Activated CD4-positive, alpha-beta memory T cell treated with anti-CD3 and anti-CD28 coated beads for 36 hours (primary cell): ENCODE results near the gene DHODH. TPM values are rescaled to one million over a fixed set of nuclear protein-coding genes. Genes with fewer than 3 reads are reported as not detected.
"Not testable (repeated sequence)": the region's sequence is repeated elsewhere in the genome, so short reads cannot be mapped to it uniquely, and the experiment has no call there.

Source experiments
- CTCF ChIA-PET: fragments of 350-600 bp; sonication (Branson Sonifier 250); formaldehyde crosslinking; loops from one replicate; lab custom pipeline; 2021; ENCODE audit warnings: antibody characterized with exemption, inconsistent platforms; lab: Charles Lee
- POLR2A ChIA-PET: fragments of 350-600 bp; sonication (Branson Sonifier 250); formaldehyde crosslinking; loops from one replicate; lab custom pipeline; 2021; ENCODE audit warnings: antibody characterized with exemption; lab: Charles Lee
- DNase-seq: peaks from one replicate; pipeline ENCODE4 v3.0.0-alpha.2; 2020
- H3K27ac Mint-ChIP-seq: one replicate; pipeline ENCODE4 v1.8.0; 2021; ENCODE audit warnings: mixed read lengths
- H3K27me3 Mint-ChIP-seq: one replicate; pipeline ENCODE4 v1.8.0; 2021; ENCODE audit warnings: mixed read lengths
- H3K36me3 Mint-ChIP-seq: one replicate; pipeline ENCODE4 v1.8.0; 2021; ENCODE audit warnings: mixed read lengths
- H3K4me1 Mint-ChIP-seq: one replicate; pipeline ENCODE4 v1.8.0; 2021; ENCODE audit warnings: low read depth, mixed read lengths
- H3K4me3 Mint-ChIP-seq: one replicate; pipeline ENCODE4 v1.8.0; 2021; ENCODE audit warnings: mild to moderate bottlenecking, mixed read lengths
- H3K9me3 Mint-ChIP-seq: one replicate; pipeline ENCODE4 v1.8.0; 2021; ENCODE audit warnings: mixed read lengths
- intact Hi-C: fragments of 100-400 bp; cut with micrococcal nuclease; formaldehyde crosslinking; loops from one replicate; pipeline ENCODE4 v1.15.1; 2023
- total RNA-seq, 2 experiments: library from RNA; stranded (reverse); gene quantifications; one replicate each; pipeline ENCODE4 v1.2.3, GENCODE V29; 2021

The DHODH gene
- total RNA-seq, 2 experiments from 2014 or later, result 16.9 to 18.6 TPM

DNA sequence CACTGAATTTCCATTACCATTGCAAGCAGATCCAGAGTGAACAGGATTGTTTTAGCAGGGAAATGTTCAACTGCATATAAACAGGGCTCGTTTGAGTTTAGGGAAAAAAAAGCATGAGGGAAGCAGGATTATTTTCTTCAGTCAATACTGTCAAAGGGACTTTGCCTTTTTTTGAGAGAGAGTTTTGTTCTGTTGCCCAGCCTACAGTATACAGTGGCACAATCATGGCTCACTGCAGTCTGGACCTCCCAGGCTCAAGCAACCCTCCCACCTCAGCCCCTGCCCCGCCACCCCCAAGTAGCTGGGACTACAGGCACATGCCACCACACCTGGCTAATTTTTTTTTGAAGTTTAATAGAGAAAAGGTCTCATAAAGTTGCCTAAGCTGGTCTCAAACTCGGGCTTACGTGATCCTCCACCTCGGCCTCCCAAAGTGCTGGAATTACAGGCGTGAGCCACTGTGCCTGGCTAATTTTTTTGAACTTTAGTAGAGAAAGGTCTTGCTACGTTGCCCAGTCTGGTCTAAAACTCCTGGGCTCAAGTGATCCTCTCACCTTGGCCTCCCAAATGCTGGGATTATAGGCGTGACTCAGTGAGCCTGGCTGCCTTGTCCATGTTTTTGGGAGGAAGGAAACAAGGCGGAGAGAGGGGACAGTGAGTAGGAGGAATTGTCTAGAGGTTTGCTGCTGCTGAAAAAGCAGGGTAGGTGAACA is 23.1 kb upstream of the DHODH start:
- no peak overlapping the region for H3K27ac Mint-ChIP-seq
- H3K27me3 Mint-ChIP-seq, result peaks cover 17% of the 10 kb centered on the region
- intact Hi-C loops, result no loop called here
- no peaks in the 10 kb centered on the region for H3K4me1 Mint-ChIP-seq
- CTCF ChIA-PET, result no interaction called here
- no peaks in the 10 kb centered on the region for H3K9me3 Mint-ChIP-seq
- no peaks in the 10 kb centered on the region for H3K36me3 Mint-ChIP-seq
- H3K4me3 Mint-ChIP-seq, result no peak overlapping the region
- DNase-seq, result no peak
- POLR2A ChIA-PET, result no interaction called here

DNA sequence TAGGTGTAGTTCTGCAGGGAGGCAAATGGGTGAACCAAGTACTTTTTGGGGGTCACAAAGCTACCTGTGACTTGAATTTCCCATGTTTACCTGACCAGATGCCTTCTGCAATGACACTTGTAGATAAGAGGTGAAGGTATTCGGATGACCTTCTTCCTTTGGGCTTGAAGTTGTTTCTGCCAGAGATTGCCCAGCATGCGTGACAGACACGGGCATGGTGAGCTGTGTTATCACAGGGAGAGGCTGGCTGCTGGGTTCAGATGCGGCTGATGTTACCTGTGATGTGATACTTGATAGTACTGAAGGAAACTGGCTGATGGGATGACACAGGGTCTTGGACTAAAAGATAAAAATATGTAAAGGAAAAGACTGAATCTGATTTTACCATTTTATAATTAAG is 22.4 kb upstream of the DHODH start:
- Mint-ChIP-seq H3K4me3 (no peak overlapping the region), H3K9me3 (no peaks in the 10 kb centered on the region), H3K36me3 (no peaks in the 10 kb centered on the region), H3K27ac (no peak overlapping the region), H3K4me1 (no peaks in the 10 kb centered on the region), H3K27me3 (peaks cover 17% of the 10 kb centered on the region)
- ChIA-PET POLR2A (no interaction called here), CTCF (no interaction called here)
- DNase-seq, result no peak
- intact Hi-C loops, result no loop called here

DNA sequence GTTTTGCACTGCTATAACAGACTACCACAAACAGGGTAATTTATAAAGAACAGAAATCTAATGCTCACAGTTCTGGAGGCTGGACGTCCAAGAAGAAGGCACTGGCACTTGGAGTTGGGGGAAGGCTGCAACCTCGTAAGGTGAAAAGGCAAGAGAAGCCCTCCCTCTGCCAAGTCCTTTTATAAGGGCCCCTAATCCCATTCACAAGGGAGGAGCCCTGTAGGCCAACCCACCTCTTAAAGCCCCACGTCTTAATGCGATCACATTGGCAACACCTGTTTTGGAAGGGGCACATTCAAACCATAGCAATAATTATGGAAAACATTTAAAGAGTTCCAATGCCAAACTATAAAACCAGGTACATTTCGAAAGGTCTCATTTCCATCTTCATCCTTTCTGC is 13.5 kb upstream of the DHODH start:
- Mint-ChIP-seq H3K9me3 (no peaks in the 10 kb centered on the region), H3K36me3 (no peaks in the 10 kb centered on the region), H3K27me3 (peaks cover 14% of the 10 kb centered on the region), H3K27ac (no peak overlapping the region), H3K4me3 (no peak overlapping the region), H3K4me1 (no peaks in the 10 kb centered on the region)
- POLR2A ChIA-PET, result no interaction called here
- CTCF ChIA-PET, result no interaction called here
- intact Hi-C loops, result no loop called here
- DNase-seq, result no peak

DNA sequence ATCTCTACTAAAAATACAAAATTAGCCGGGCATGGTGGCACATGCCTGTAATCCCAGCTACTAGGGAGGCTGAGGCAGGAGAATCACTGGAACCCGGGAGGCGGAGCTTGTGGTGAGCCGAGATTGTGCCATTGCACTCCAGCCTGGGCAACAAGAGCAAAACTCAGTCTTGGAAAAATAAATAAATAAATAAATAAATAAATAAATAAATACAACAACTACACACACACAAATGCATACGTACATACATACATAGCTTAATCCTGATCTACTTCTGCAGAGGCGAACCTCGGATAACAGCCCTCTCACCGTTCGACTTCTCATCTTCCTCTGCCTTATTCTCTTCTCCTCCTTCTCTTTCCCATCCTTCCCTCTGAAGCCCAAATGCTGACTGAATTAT is 11.0 kb upstream of the DHODH start:
- H3K9me3 Mint-ChIP-seq, H3K27ac Mint-ChIP-seq, intact Hi-C loops, DNase-seq, H3K4me1 Mint-ChIP-seq, H3K36me3 Mint-ChIP-seq, POLR2A ChIA-PET, H3K4me3 Mint-ChIP-seq, CTCF ChIA-PET: not testable (repeated sequence)
- H3K27me3 Mint-ChIP-seq, result peaks cover 12% of the 10 kb centered on the region

DNA sequence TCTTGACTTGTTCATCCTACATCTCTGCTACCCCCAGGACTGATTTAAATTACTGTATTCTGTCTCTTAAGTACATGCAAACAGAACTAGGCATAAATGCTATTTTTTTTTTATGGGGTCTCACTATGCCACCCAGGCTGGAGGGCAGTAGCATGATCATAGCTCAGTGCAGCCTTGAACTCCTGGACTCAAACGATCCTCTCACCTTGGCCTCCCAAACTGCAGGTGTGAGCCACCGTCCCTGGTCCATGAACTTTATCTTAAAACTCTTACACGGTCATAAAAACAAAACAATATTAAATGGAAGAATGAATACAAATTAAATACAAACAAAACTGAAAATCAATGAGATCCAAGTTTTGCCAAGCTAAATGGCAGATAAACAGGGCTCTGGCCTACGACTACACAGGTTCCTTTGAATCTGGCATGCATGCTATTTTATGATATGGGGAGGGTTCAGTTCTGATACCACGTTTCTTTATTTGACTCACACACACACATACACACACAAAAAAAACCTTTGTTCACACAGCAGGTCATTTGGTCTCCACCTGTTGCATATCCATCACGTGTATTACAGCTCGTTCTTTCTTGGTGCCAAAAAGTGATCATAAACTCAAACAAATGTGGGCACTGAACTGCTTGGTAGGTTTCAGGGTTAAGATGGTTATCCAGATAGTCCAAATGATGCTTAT is 7.2 kb upstream of the DHODH start:
- Mint-ChIP-seq H3K36me3 (no peaks in the 10 kb centered on the region), H3K4me3 (no peak overlapping the region), H3K4me1 (no peaks in the 10 kb centered on the region), H3K27ac (no peak overlapping the region), H3K27me3 (peaks cover 12% of the 10 kb centered on the region), H3K9me3 (no peaks in the 10 kb centered on the region)
- POLR2A ChIA-PET, result no interaction called here
- CTCF ChIA-PET, result no interaction called here
- intact Hi-C loops, result no loop called here
- DNase-seq, result no peak

DNA sequence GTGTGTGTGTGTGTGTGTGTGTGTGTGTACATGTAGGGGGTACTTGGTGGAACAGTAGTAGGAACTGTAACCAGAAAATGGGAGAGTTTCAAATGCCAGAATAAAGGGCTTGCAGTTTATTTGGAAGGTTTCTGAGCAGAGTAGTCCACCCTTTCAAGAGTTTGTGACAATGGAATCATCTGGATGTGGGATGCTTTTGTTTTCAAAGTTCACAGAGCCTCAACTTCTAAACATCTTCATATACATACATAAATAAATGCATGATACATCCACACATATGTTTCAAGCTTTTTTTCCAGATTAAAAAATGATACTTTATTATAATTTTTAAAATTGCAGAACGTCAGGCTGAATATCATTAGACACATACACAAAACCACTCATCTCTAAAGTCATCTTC is 5.9 kb upstream of the DHODH start:
- intact Hi-C loops, result no loop called here
- no peak for DNase-seq
- Mint-ChIP-seq H3K9me3 (no peaks in the 10 kb centered on the region), H3K4me3 (no peak overlapping the region), H3K36me3 (no peaks in the 10 kb centered on the region), H3K27me3 (peaks cover 9% of the 10 kb centered on the region), H3K27ac (no peak overlapping the region), H3K4me1 (no peaks in the 10 kb centered on the region)
- CTCF ChIA-PET, result no interaction called here
- POLR2A ChIA-PET, result no interaction called here

DNA sequence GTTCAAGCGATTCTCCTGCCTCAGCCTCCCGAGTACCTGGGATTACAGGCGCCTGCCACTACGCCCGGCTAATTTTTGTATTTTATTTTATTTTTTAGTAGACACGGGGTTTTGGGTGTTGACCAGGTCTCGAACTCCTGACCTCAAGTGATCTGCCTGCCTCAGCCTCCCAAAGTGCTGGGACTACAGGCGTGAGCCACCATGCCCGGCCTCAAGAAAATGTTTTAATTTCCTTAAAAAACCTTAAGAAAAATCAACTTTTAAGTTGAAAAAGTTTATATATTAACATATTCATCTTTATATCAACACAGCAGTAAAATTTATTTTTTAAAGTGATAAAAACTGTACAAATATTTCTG is 500 bp upstream of the DHODH start:
- H3K4me1 Mint-ChIP-seq, result peaks cover 15% of the 10 kb centered on the region
- CTCF ChIA-PET, DNase-seq, POLR2A ChIA-PET, H3K27me3 Mint-ChIP-seq, H3K36me3 Mint-ChIP-seq, H3K9me3 Mint-ChIP-seq: not testable (repeated sequence)
- H3K27ac Mint-ChIP-seq, result peak overlapping the region; percentile 15
- peak overlapping the region; percentile 91 for H3K4me3 Mint-ChIP-seq
- intact Hi-C loops, result loop anchor here (1.0 to 5.0 kb wide), 5 partner anchors 85 to 443 kb away; partner anchors contain the start of genes DHX38, TXNL4B and ZNF821

DNA sequence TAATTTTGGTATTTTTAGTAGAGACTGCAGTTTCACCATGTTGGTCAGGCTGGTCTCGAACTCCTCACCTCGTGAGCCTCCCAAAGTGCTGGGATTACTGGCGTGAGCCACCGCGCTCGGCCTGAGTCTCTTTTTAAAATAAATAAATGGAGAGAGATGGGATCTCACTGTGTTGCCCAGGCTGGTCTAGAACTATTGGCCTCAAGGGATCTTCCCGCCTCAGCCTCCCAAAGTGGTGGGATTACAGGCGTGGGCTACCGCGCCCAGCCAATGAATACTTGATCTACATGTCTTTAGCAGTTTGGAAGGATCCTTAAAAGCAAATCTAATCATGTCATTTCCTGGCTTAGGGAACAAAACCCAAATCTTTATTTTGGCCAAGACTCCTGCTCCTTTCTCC is 1.2 kb downstream of the DHODH start:
- ChIA-PET POLR2A (no interaction called here), CTCF (no interaction called here)
- Mint-ChIP-seq H3K9me3 (no peaks in the 10 kb centered on the region), H3K4me1 (peaks cover 27% of the 10 kb centered on the region), H3K4me3 (peak overlapping the region; percentile 59), H3K27ac (no peak overlapping the region), H3K27me3 (no peaks in the 10 kb centered on the region), H3K36me3 (peaks cover 11% of the 10 kb centered on the region)
- no peak for DNase-seq
- intact Hi-C loops, result loop anchor here (2.0 to 5.0 kb wide), 2 partner anchors 127 to 287 kb away; partner anchors contain the start of gene ZNF821

DNA sequence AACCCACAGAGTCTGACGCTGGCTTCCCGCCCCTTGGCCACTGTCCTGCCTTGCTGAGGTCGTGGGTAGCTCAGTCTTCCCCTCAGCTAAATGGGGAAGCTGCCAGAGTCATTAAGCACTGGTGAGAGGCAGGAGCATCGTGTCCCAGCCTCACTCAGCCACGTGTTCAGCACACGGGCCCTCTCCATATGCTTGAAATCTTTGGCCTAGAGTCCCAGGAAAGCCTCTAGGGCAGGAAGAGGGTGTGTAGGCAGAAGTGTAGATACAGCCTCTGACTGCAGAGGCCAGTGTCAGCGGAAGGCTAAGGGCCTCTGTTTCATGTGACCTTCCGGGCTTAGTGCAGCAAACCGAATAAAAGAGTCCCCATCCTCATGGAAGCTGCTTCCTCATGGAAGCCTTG is 4.1 kb downstream of the DHODH start:
- CTCF ChIA-PET, result no interaction called here
- H3K36me3 Mint-ChIP-seq, result peaks cover 18% of the 10 kb centered on the region
- no peak for DNase-seq
- no peaks in the 10 kb centered on the region for H3K27me3 Mint-ChIP-seq
- H3K27ac Mint-ChIP-seq, result no peak overlapping the region
- no peak overlapping the region for H3K4me3 Mint-ChIP-seq
- no peaks in the 10 kb centered on the region for H3K9me3 Mint-ChIP-seq
- peaks cover 27% of the 10 kb centered on the region for H3K4me1 Mint-ChIP-seq
- intact Hi-C loops, result no loop called here
- POLR2A ChIA-PET, result no interaction called here

DNA sequence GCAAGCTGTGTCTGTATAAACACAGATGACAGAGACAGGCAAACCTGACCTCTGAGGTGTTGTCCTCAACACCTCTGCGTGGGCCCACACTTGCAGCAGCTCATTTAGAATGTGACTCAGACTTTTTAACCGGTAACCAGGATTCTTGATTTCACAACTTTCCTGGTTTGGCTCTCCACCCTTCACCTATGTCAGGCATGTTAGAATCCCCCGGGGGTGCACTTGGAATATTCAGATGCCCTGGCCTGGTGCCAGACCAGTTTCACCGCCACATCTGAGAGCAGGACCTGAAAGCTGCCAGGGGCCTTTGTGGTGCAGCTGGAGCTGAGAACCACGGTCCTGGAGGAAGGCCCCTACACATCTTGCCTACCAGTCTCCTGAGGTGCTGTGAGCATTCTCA is 4.8 kb downstream of the DHODH start:
- Mint-ChIP-seq H3K27ac (peak overlapping the region; percentile 26), H3K4me3 (no peak overlapping the region), H3K4me1 (peaks cover 27% of the 10 kb centered on the region), H3K9me3 (no peaks in the 10 kb centered on the region), H3K36me3 (peaks cover 20% of the 10 kb centered on the region), H3K27me3 (no peaks in the 10 kb centered on the region)
- POLR2A ChIA-PET, result no interaction called here
- DNase-seq, result peak; percentile 53
- CTCF ChIA-PET, result no interaction called here
- intact Hi-C loops, result no loop called here

DNA sequence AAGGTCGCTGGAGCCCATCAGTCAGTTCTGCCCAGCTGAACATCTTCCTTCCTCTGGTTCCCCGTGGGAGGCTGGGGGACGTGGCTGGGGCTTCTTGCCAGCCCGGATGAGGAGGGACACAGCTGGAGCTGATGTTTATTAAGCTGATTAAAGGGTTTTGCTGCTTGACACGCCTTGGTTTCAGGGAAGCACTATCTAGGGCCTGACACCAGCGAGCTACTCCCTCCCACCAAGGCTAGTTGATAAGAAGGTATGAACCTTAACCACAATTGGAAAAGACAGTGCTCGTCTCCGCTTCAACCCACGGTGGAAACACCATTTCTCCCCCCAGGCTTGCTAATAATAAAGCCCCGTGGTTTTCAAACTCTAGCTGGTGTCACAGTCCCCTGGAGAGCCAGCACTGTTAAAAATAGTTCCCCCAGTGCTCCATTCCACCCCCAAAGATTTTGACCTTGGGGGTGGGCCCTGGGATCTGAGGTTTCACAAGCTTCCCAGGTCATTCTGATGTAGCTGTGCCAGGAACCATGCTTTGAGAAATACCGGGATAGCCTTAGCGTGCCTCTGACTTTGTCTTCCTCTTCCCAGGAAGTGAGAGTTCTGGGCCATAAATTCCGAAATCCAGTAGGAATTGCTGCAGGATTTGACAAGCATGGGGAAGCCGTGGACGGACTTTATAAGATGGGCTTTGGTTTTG is 5.5 kb downstream of the DHODH start:
- peak overlapping the region; percentile 26 for H3K27ac Mint-ChIP-seq
- ChIA-PET CTCF (no interaction called here), POLR2A (no interaction called here)
- no peak for DNase-seq
- peaks cover 20% of the 10 kb centered on the region for H3K36me3 Mint-ChIP-seq
- H3K4me1 Mint-ChIP-seq, result peaks cover 25% of the 10 kb centered on the region
- H3K27me3 Mint-ChIP-seq, result no peaks in the 10 kb centered on the region
- intact Hi-C loops, result no loop called here
- no peaks in the 10 kb centered on the region for H3K9me3 Mint-ChIP-seq
- H3K4me3 Mint-ChIP-seq, result no peak overlapping the region

DNA sequence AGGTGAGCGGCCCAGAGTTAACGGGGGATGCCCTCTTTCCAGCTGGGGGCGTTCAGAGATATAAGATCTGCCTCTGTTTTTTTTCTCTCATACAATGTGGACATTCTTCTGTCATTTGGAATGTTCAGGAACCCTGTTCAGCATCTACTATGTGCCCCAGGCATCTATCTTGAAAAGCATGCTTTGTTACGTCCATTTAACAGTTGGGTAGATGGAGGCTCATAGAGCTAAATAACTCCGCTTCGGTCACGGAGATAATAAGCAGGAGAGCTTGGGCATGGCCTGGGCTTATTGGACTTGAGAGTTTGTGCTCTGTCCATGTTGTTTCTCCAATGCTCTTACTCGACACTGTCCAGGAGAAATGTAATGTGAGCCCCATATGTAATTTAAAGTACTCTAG is 6.1 kb downstream of the DHODH start:
- Mint-ChIP-seq H3K9me3 (no peaks in the 10 kb centered on the region), H3K27me3 (no peaks in the 10 kb centered on the region), H3K4me1 (peaks cover 24% of the 10 kb centered on the region), H3K4me3 (no peak overlapping the region), H3K27ac (no peak overlapping the region), H3K36me3 (peaks cover 20% of the 10 kb centered on the region)
- ChIA-PET POLR2A (no interaction called here), CTCF (no interaction called here)
- DNase-seq, result no peak
- intact Hi-C loops, result no loop called here
